Amygdala (tissue), 56 donors: ENCODE measurements around the gene EPS8.
A peak's percentile ranks its signal among the peaks of the same experiment; 100 is the strongest.
"Not testable (repeated sequence)": the region's sequence is repeated elsewhere in the genome, so short reads cannot be mapped to it uniquely, and the experiment has no call there.

Source experiments
- DNase-seq, 56 donors: peaks; one replicate each; lab custom pipeline; 2025; lab: John Stamatoyannopoulos, UW

The EPS8 gene

GRCh38 chr12:15627995-15628945 lies 160.9 kb downstream of the EPS8 start:
- no peak for DNase-seq

- no peak for DNase-seq
Observed at GRCh38 chr12:15625075-15625474, 164.1 kb downstream of the EPS8 start.

GRCh38 chr12:15620741-15621539 lies 168.2 kb downstream of the EPS8 start:
- no peak for DNase-seq

- DNase-seq, result not testable (repeated sequence)
Observed at GRCh38 chr12:15616495-15616894, 172.7 kb downstream of the EPS8 start.

GRCh38 chr12:15613981-15614380 lies 175.2 kb downstream of the EPS8 start:
- DNase-seq, result no peak

- no peak for DNase-seq
Observed at GRCh38 chr12:15608941-15609340, 180.2 kb downstream of the EPS8 start.

- DNase-seq, result no peak
Observed at GRCh38 chr12:15608406-15608805, 180.8 kb downstream of the EPS8 start.

- no peak for DNase-seq
Observed at GRCh38 chr12:15605881-15606590, 183.2 kb downstream of the EPS8 start.

GRCh38 chr12:15603474-15604085 lies 185.6 kb downstream of the EPS8 start:
- DNase-seq, result no peak

- no peak for DNase-seq
Observed at GRCh38 chr12:15602051-15602672, 187.0 kb downstream of the EPS8 start.

- no peak for DNase-seq
Observed at GRCh38 chr12:15601210-15601800, 187.9 kb downstream of the EPS8 start.

GRCh38 chr12:15600223-15600935 lies 188.8 kb downstream of the EPS8 start:
- no peak for DNase-seq

GRCh38 chr12:15599266-15600037 lies 189.7 kb downstream of the EPS8 start:
- peak in 1 of 56 donors; percentile 13 for DNase-seq

- DNase-seq, result no peak
Observed at GRCh38 chr12:15597125-15597830, 191.9 kb downstream of the EPS8 start.

- DNase-seq, result no peak
Observed at GRCh38 chr12:15596174-15596573, 193.0 kb downstream of the EPS8 start.

GRCh38 chr12:15592934-15593333 lies 196.3 kb downstream of the EPS8 start:
- DNase-seq, result no peak

GRCh38 chr12:15591811-15592210 lies 197.4 kb downstream of the EPS8 start:
- no peak for DNase-seq
